ENCODE data around the gene IMPG1.
"Not testable (repeated sequence)": the region's sequence is repeated elsewhere in the genome, so short reads cannot be mapped to it uniquely, and the experiment has no call there.

Gene IMPG1

DNA sequence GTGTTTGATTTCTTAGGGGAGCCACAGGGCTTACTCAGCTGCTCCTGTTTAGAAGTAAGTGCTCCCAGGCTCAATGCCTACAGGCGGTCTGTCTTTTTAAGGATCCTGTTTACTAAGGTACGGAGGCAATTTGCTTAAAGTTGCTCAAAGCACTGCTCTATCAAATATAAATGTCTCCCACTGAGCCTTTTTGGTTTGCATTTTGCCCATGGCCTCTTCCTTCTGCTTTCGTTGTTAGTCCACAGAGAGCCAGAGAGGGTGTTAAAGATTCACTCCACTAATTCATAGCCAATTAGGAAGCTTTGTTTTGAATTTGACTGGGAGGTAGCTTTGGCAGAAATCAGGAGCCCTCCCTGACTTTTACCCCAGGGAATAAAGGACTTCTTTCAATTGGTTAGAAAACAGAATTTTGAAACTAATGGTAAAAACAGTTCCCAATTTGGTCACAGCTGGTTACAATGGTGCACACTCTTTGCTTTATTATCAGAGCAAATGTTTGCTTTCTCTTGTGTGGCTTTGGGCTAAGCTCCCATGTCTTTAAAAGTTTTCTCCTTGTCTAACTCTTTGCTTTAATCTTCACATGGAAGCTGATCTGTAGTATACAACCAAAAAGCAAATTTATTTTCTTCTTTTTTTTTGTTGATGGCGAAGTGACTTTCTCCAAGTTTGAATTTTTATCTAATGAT is 126.2 kb downstream of the IMPG1 start:
- DNase-seq: no peak

DNA sequence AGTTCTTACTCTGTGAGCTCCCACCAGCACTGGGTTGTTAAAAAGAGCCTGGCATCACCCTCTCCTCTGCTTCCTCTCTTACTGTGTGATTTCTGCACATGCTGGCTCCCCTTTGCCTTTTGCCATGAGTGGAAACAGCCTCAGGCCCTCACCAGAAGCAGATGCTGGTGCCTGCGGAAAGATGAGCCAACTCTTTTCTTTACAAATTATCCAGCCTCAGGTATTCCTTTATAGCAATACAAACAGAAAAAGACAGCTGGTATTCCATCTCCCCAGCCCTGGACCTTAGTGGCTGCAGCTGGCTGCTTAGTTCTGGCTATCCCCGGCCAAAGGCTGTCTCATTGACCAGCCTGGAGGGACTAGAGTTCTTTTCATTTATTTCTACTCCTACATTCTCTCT is 129.1 kb downstream of the IMPG1 start:
- no peak for DNase-seq

DNA sequence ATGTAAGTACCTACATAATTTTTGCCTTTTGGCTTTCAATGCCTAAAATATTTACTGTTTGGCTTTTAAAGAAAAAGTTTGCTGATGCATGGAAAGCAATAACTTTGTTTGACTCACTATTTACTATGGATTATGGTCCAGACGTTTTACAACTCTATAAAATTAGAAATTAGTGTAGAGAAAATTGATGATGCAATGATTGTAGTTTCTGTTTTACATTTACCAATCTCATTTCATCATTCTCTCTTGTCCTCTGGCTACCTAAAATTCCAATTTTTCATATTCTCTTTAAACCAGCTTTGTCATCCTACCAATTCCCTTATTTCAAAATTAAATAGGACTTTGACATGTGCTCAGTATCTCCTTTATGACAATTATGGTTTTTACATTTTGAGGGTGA is 131.0 kb downstream of the IMPG1 start:
- DNase-seq: no peak

DNA sequence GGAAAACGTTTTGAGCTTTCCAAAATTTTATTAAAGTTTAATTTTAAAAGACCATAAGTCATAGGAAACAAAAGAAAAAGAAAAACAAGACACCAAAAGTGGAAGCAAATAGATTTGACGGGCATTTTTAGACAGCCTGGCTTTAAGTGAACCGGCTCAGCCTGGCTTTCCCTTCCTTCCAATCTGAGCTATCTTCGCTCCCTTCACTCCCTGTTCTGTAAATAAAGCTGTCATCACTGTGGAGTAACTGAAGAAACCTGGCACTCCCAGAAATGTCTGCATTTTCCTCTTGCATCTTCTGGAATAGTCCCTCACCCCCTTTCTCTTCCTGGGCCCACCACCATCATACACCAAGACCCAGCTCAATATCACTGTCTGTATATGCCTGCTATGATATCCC is 131.9 kb downstream of the IMPG1 start:
- DNase-seq: no peak

DNA sequence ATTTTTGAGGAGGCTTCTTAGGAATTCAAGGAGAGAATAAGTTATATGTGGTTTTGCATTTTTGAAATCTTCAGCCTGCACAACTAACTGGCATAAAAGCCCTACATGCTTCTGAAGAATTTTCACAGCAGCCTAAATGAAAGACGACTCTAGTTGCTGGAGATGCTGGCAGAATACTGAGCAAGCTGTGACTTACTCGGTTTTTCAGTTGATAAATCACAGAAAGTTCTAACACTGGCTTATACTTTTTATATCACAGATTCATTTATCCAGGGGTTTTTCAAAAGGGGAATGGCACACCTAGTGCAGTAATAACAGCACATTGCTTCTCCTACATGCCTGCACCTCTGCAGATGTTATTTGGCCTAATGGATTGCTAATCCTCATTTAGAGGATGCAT is 134.6 kb downstream of the IMPG1 start:
- DNase-seq: no peak

DNA sequence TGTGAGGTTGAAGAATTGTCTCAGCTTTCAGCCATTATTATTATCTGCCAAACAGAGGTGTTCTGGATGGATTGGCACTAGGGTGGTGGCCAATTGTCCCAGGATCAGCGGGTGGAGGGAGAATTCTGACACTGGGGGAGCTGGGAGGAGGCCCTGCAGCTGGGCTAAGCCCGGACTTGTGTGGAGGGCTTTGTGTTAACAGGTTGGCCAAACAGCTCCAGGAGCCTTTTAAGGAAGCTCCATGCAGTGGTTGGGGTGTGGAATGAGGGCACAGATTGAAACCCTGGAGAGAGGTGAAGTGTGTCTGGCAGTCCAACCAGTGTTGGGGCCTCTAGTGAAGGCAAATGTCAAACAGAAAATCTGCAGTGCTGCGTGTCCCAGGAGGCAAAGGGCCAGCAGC is 135.8 kb downstream of the IMPG1 start:
- no peak for DNase-seq

DNA sequence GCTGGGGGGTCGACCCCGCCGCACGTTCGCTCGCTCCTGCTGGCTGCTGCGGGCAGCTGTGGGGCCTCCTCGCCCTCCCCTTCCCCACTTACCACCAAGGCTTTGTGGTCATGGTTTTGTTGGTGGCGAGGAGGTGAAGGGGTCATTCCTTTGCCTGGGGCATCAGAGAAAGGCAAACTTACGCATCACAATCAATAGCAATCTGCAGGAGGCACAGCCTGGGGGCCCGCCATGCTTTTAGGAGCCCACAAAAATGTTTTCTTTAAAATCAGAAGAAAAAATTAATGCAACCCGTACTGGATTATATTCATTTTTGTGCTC is 137.0 kb downstream of the IMPG1 start:
- DNase-seq: no peak

DNA sequence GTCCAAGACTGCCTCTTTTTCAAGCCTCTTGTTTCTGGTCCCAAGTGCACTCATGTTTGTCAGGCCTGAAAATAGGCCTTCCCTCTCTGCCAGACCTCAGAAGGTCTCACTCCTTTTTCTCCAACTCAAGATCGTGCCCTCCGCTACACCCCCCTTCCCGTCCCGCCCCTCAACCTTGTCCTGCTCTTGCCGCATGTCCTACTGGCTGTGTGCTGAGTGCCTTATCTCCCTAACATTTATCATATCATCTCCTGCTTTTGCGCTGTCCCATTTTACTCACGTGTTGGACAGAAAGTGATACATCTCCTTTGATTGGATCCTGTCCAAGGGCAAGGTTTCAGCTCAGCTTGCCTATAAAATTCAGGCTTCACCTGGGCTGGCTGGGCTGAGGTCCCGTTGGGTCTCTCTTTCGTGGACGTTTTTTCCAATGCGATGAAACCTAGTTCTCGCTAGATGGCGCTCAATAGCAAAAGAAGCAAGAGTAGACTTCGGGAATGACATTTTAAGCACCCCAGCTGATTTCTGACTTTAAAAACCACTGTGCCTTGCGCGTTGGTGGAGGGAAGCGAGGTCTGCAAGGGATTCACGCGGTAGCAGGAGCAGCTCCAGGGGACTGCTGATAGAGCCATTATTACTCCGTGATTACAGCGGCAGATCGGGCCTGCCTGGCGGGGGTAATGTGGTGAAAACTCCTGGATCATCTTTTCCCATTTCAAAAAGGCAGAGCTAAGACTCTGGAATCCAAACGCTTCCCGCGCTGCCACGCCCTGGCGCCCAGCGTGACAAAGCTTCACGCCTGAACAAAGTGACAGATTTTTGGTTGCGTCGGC is 137.6 kb downstream of the IMPG1 start:
- DNase-seq: peak; percentile 37

DNA sequence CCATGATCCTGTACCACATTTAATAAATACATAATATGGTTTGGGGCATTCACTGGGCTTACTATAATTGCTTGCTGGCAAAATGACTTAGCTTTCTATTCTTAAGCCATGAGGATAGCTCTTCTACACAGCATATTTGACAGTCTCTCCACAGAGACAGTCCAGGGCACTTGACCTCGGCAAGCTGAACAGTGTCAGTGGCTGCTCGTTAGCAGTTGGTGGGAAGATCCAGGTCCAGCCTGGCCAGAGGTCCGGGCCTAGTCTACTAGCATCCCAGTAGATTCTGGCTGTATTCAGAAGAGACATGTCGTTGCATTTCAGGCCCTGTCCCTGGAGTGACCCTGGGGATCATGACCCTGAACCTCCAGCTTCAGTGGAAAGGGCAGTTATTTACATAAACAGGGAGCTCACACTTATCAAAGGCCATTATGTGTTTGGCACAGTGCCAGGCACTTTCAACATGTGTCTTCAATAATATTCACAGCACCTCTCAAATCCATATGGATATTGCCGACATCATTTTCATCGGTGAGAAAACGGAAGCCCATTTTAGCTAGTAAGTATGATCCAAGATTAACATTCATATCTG is 139.0 kb downstream of the IMPG1 start:
- no peak for DNase-seq

DNA sequence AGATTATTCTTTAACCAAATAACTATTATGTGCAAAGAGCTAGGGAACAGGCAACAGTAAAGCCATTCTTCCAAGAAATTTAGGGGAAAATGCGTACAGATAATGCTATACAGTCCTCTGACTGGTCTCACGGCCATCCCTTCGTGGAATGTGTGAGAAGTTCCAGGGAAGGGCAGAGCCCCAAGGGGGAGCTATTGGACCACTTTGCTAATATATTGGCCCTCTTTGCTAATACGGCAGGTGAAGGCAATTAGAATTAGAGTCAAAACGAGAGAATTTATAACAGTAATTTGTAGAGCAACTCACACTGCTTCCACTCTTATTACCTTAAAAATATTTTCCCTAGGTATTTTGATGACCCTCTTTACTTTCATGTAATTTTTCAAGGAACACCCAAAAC is 140.4 kb downstream of the IMPG1 start:
- DNase-seq: no peak

DNA sequence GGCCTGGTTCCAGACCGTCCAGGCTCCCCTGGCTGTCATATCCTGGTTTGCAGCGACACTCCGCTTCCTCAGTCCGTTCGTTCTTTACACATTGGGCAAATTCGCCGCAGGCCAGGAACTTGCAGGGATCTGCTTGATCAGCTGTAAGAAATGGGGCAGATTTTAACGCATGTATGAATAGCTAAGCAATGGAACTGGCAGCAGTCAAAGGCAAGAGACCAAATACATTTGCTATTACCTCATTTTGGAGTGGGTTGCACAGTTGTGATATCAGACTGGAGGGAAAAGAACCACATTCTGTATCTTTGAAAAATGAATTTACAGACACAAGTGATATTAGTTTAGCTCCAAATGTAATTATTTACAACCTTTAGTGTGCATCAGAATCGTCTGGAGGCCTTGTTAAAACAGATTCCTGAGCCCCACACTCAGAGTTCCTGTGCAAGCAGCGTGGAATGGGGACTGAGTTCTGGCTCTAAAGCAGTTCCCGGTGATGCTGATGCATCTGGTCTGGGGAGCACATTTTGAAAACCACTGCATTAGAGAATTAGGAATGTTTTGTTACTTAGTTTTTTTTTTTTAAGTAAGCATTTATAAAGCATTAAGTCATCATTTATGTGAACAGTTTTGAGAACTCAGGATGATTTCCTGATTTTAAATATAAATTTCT is 141.3 kb downstream of the IMPG1 start:
- DNase-seq: no peak

DNA sequence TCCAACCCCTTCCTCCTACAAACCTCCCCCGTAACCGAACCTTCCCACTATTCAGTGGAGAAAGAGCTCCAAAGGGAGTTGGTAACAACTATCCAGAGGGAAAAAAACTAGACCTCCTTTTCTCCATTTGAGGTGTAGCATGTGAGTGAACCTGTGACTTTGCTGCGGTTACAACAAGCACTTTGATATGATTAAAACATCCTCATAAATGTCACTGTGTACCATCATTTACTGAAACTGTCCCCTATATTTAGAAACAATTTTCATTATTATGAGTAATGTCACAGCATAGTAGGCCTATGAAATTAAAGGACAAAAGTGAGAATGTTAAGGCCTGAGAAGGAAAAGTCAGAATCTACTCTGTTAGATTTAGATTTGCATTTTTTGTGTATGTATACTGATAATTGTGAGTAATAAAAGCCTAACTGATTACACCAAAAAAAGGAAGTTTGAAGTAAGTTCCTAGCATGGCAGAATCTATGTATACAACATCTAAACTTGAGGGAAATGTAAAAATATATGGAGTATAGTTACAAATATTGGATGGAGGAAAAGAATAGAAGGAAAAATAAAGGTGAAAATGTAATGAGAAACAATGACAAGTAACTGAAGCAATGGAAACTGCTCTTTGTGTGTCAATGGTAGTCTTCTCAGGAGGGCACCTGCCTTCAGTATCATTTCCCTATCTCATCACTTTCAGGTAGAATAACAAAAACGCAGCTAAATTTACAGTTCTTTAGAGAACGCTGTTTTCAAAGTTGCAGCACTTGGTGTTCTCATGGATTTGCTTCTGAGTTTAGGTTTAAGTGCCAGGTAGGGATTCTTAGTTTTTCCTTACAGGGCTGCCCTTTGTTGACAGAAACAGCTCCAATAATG is 145.9 kb downstream of the IMPG1 start:
- DNase-seq: no peak

DNA sequence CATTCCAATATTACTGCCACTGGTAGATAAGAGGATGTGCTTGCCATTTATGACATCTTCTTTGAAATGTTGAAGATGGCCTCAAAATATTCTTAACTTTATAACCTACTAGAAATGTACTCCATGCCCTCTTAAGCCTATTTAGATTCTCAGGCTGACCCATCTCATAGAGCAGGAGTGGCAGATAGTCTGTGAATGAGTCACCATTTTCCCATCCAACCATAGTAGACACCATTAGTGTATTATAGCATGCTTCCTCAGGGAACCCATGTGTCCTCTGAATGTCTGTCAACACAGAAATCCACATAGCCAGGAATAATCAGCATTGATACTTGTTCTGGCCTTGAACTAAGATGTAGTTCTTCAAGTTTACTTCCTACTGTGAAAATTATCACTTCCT is 150.2 kb downstream of the IMPG1 start:
- DNase-seq: no peak

DNA sequence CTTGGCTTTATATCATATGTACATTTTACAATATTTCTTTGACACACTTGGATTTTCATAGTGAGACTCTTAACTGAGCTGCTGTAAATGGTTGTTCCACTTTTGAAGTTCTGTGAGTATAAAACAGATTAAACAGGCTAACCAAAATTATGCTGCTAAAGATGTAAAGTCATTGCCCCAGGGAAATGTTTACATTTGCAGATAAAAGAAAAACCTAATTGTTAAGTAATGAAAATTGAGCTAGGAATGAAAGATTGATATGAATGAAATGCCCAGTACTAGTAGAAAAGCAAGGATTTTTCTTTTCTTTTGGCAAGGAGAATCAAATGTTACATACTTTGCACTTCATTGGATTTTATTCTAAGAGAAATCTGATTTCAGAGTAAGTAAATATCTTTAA is 159.4 kb downstream of the IMPG1 start:
- no peak for DNase-seq

DNA sequence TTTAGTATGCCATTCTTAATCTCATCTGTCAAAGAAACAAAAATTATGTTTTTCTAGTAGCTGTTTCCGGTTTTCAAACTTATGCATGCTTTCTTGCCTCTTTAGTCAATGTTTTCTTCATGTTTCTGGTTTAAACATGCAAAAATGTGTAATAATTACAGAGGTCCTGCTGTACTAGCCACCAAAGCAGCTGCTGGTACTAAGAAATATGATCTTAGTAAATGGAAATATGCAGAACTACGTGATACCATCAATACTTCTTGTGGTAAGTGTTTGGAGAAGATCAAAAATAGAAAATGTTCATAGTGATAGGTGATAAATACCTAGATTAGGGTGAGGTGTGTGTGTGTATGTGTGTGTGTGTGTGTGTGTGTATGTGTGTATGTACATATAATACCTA is 165.0 kb downstream of the IMPG1 start:
- DNase-seq: no peak

DNA sequence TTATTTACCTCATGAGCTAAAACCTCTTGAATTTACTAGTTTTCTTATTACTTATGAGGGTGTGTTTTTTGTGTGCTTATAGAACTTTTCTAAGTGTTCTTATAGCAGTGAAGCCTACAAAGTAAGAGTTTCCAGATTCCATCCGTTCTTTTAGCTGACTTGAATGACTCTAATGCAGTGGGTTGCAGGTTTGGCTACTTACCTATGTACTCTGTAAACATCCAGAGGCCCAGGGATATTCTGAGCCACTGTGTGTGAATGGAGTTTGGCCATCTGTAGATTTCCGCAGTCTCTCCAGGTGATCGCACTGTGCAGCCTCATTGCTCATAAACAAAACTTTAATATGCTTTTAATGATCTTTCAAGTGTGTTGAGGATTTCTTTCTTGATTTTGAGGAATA is 165.6 kb downstream of the IMPG1 start:
- DNase-seq: no peak

DNA sequence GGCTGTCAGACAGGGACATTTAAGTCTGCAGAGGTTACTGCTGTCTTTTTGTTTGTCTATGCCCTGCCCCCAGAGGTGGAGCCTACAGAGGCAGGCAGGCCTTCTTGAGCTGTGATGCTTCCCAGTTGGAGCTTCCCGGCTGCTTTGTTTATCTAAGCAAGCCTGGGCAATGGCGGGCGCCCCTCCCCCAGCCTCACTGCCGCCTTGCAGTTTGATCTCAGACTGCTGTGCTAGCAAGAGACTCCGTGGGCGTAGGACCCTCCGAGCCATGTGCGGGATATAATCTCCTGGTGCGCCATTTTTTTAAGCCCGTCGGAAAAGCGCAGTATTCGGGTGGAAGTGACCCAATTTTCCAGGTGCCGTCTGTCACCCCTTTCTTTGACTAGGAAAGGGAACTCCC is 167.3 kb downstream of the IMPG1 start:
- not testable (repeated sequence) for DNase-seq

DNA sequence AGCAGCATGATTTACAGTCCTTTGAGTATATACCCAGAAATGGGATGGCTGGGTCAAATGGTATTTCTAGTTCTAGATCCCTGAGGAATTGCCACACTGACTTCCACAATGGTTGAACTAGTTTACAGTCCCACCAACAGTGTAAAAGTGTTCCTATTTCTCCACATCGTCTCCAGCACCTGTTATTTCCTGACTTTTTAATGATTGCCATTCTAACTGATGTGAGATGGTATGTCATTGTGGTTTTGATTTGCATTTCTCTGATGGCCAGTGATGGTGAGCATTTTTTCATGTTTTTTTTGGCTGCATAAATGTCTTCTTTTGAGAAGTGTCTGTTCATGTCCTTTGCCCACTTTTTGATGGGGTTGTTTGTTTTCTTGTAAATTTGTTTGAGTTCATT is 172.2 kb downstream of the IMPG1 start:
- not testable (repeated sequence) for DNase-seq

DNA sequence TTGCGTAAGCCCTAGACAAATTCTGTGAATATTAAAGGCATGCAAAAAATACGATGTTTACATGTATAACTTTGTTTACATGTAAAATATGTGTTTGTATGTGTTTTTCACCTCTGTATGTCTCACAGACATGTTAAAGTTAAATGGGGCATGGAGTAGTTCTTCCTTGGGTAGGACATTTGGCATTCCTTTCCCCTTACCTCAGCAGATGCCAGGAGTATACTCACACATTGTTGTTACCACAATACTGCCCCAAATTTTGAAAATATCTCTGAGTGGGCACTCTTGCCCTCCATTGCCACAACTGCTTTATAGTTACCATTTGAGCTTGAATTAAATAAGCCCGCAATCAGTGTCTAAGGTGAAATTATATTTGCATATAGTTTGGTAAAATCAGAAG is 175.9 kb downstream of the IMPG1 start:
- DNase-seq: no peak

DNA sequence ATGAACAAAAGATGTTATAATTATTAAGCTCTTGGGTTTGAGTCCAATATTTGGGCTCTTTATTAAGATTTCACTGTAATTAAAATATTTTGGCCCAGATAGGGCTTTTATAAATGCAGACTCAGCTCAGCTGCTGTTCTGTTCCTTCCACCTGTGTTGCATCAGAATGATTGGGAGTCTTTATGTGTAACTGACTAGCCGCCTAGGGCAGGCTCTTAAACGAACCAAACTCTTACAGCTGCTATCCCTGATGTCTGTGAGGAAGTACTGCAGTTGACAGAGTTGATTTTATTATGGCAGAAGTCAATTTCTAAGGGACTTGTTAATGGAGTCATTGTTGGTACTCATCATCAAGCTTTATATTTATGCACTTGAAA is 178.7 kb downstream of the IMPG1 start:
- DNase-seq: no peak

DNA sequence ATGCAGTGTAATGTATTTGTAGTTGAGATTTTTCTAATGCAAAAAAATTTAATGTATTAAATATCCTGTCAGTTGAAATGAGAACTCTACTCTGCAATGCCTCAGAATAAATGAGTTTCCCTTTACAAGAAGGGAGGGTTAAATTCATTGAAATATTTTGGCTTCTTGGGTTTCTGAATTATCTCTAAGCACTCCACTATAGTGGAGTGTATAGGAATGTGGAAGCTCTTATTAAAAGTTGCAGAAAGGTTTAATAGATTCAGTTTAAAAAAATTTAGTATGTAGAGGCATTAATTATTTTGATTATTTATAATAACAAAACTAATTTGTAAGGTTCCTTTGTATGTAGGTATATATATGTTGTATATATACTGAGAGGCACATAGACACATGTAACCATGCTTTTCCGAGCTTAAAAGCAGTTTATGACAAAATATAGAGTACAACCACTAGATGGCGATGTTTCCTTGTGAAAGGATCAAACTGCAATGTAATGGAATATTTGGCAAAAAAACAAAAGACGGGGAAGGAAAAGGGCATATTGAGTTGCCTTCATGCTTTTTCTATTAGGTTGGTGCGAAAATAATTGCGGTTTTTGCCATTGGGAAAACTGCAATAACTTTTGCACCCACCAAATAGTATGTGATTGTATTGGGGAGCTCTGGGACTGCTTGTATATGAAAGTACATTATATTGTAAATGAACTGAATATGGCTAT is 179.2 kb downstream of the IMPG1 start:
- DNase-seq: no peak

DNA sequence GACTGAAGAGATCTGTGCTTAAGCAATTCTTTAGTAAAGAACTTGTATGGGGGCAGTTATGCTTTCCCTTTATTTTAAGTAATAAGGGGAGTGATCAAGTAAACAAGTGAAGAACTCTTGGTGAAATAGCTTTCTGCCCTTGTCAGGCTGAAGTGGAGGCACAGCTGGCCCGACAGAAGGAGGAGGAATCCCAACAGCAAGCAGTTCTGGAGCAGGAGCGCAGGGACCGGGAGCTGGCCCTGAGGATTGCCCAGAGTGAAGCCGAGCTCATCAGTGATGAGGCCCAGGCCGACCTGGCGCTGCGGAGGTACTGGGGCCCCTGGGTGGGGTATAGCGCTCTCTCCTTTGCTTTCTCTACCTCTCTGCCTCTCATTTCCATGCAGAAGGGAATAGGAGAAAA is 180.1 kb downstream of the IMPG1 start:
- no peak for DNase-seq
